ENCODE results near the gene CAV1. TPM values are rescaled to one million over a fixed set of nuclear protein-coding genes. Genes with fewer than 3 reads are reported as not detected.

The CAV1 gene
- total and polyA plus RNA-seq, 5 donors from 2014 or later, result 0.11 to 0.18 TPM; not detected in 3

DNA sequence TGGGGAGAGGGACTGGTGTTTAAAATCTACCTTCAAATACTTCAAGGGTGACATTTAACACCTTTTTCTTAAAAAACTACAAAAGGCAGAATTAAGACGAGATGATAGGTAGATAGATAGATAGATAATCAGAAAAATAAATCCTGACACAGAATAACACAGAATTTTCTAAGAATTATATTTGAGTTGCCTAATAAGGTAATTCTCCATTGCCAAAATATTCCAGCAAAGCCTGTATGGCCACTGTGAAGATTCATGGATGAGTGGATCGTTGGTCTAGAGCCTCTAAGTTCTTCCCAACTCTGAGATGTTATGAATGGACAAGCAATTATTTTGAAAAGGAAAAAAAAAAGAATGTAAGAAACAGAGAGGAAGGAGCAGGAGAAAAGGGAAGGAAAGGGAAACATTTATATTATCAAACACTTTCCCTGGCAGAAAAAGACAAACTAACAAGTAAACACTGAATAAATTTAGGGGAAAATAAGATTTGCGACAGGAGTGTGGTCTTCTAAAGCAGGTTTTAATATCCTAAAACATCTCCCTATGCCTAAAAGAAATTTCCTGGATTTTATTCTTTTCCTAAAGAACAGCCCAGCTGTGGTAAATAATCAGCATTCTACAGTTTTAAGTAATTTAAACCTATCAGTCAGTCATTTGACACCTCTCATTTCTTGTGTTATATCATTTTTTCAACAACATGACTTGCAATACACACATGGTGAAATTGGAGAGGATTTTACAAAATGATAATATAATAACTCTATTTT is 32.8 kb upstream of the CAV1 start:
- no peaks in the 10 kb centered on the region for H3K9me3 Mint-ChIP-seq
- H3K4me3 Mint-ChIP-seq, result no peak overlapping the region
- Histone ChIP-seq H3K4me1 (ENCODE audit: control insufficient read depth, insufficient read depth, low read length, poor library complexity, severe bottlenecking) (no peaks in the 10 kb centered on the region), H3K36me3 (ENCODE audit: control insufficient read depth, insufficient read depth, low read length) (no peaks in the 10 kb centered on the region), H3K4me3 (ENCODE audit: low read depth, low read length) (no peak overlapping the region), H3K27ac (ENCODE audit: insufficient read depth, low read length, poor library complexity, severe bottlenecking) (no peak overlapping the region), H3K9me3 (ENCODE audit: control insufficient read depth in 2 of 2, low read length in 2 of 2) (no peaks in the 10 kb centered on the region), H3K27me3 (ENCODE audit: control insufficient read depth, insufficient read depth, low read length) (peaks cover 7% of the 10 kb centered on the region)
- H3K4me1 Mint-ChIP-seq, result no peaks in the 10 kb centered on the region
- no peaks in the 10 kb centered on the region for H3K36me3 Mint-ChIP-seq
- H3K27me3 Mint-ChIP-seq, result peaks cover 39% of the 10 kb centered on the region
- DNase-seq (no peak), ATAC-seq (ENCODE audit: low read depth in 2 of 2) (no peak)
- H3K27ac Mint-ChIP-seq, result no peak overlapping the region

DNA sequence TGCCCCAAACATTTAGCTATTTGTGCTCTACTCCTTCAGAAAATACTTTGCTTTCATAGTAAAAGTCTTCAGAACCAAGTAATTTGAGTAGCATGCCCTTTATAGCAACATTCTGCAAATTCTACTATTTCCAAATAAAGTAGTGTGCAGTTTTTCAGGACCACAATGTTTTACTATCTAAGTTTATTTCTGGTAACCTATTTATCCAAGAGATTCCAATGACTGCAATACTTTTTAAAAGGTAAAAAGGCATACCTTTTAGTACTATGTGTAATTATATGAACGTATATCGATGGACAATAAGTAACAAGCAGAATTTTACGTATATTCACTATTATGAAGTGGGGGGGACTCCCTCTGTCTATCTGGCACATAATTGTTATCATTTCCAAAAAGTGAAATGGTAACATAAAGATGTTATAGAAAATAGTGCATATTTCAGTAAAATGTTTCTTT is 32.2 kb upstream of the CAV1 start:
- H3K36me3 ChIP-seq (ENCODE audit: control insufficient read depth, insufficient read depth, low read length), result no peaks in the 10 kb centered on the region
- H3K27me3 ChIP-seq (ENCODE audit: control insufficient read depth, insufficient read depth, low read length), result peaks cover 11% of the 10 kb centered on the region
- DNase-seq, result no peak
- ATAC-seq (ENCODE audit: low read depth in 2 of 2), result no peak
- H3K9me3 ChIP-seq (ENCODE audit: control insufficient read depth in 2 of 2, low read length in 2 of 2), result no peaks in the 10 kb centered on the region
- no peaks in the 10 kb centered on the region for H3K36me3 Mint-ChIP-seq
- no peak overlapping the region for H3K27ac ChIP-seq (ENCODE audit: insufficient read depth, low read length, poor library complexity, severe bottlenecking)
- peaks cover 39% of the 10 kb centered on the region for H3K27me3 Mint-ChIP-seq
- no peaks in the 10 kb centered on the region for H3K4me1 ChIP-seq (ENCODE audit: control insufficient read depth, insufficient read depth, low read length, poor library complexity, severe bottlenecking)
- no peak overlapping the region for H3K4me3 Mint-ChIP-seq
- no peak overlapping the region for H3K27ac Mint-ChIP-seq
- H3K9me3 Mint-ChIP-seq, result no peaks in the 10 kb centered on the region
- H3K4me1 Mint-ChIP-seq, result no peaks in the 10 kb centered on the region
- H3K4me3 ChIP-seq (ENCODE audit: low read depth, low read length), result no peak overlapping the region

DNA sequence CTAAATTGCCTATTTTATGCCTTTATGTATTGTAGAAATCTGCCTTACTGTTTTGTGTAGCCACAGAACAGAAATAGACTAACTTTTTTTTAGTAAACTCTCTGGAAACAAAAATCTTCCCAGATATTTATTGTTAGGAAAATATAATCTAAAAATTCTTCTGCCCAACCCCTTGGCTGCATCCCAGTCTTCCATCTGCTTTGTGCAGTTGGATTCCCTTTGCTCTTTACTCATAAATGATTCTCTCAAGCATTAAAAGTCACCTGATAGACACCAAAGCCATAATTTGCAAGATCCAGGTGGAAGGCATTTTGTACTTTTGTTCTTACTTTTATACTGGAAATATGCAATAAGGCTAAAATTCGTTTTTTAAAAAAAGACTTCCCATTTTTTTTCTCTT is 31.4 kb upstream of the CAV1 start:
- no peak overlapping the region for H3K27ac ChIP-seq (ENCODE audit: insufficient read depth, low read length, poor library complexity, severe bottlenecking)
- no peak for ATAC-seq (ENCODE audit: low read depth in 2 of 2)
- no peak overlapping the region for H3K4me3 Mint-ChIP-seq
- H3K36me3 ChIP-seq (ENCODE audit: control insufficient read depth, insufficient read depth, low read length), result no peaks in the 10 kb centered on the region
- H3K4me1 Mint-ChIP-seq, result peaks cover 0 to 3% (median 0%) of the 10 kb centered on the region in 4 donors
- no peaks in the 10 kb centered on the region for H3K9me3 Mint-ChIP-seq
- H3K4me1 ChIP-seq (ENCODE audit: control insufficient read depth, insufficient read depth, low read length, poor library complexity, severe bottlenecking), result no peaks in the 10 kb centered on the region
- no peak overlapping the region for H3K27ac Mint-ChIP-seq
- no peak for DNase-seq
- H3K36me3 Mint-ChIP-seq, result no peaks in the 10 kb centered on the region
- H3K9me3 ChIP-seq (ENCODE audit: control insufficient read depth in 2 of 2, low read length in 2 of 2), result no peaks in the 10 kb centered on the region
- peaks cover 47% of the 10 kb centered on the region for H3K27me3 Mint-ChIP-seq
- no peak overlapping the region for H3K4me3 ChIP-seq (ENCODE audit: low read depth, low read length)
- peaks cover 16% of the 10 kb centered on the region for H3K27me3 ChIP-seq (ENCODE audit: control insufficient read depth, insufficient read depth, low read length)

DNA sequence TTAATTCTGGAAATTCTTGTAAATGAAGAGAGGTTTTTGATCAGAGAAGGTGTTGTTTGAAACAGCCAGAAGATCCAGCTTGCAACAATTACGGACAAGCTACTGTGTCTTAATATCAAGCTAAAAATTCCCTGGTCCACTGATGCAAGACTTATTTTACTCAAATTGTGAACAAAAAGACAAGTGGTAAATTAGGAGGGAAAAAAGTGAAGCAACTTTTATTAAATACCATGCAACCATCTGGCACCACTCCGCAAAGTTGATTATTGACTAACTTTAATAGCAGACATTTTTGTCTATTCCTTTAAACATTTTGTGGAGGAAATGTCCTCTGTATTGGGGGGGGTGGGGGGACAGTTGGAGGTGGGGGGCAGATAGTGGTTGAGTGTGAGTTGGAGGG is 30.4 kb upstream of the CAV1 start:
- Mint-ChIP-seq H3K27ac (no peak overlapping the region), H3K27me3 (peaks cover 54% of the 10 kb centered on the region), H3K4me3 (no peak overlapping the region), H3K36me3 (no peaks in the 10 kb centered on the region), H3K4me1 (peaks cover 0 to 3% (median 0%) of the 10 kb centered on the region in 4 donors), H3K9me3 (no peaks in the 10 kb centered on the region)
- no peaks in the 10 kb centered on the region for H3K36me3 ChIP-seq (ENCODE audit: control insufficient read depth, insufficient read depth, low read length)
- no peaks in the 10 kb centered on the region for H3K9me3 ChIP-seq (ENCODE audit: control insufficient read depth in 2 of 2, low read length in 2 of 2)
- H3K27me3 ChIP-seq (ENCODE audit: control insufficient read depth, insufficient read depth, low read length), result peaks cover 21% of the 10 kb centered on the region
- no peak overlapping the region for H3K4me3 ChIP-seq (ENCODE audit: low read depth, low read length)
- no peak overlapping the region for H3K27ac ChIP-seq (ENCODE audit: insufficient read depth, low read length, poor library complexity, severe bottlenecking)
- DNase-seq (no peak), ATAC-seq (ENCODE audit: low read depth in 2 of 2) (no peak)
- H3K4me1 ChIP-seq (ENCODE audit: control insufficient read depth, insufficient read depth, low read length, poor library complexity, severe bottlenecking), result no peaks in the 10 kb centered on the region

DNA sequence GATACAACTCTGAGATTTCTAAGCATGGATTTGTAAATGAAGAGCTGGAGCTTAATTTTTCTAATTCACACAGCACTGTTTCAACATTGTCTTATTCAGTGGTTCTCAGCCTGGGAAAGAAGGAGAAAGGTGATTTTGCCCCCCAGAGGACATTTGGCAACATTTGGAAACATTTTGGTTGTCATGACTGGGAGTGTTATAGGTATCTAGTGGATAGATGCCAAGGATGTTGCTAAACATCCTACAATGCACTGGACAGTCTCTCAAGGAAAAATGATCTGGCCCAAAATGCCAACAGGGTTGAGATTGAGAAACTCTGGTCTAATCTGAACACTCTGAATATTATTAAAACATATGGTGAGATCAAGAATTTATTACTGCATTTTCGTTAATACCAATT is 29.1 kb upstream of the CAV1 start:
- peaks cover 0 to 4% (median 0%) of the 10 kb centered on the region in 7 donors for H3K9me3 Mint-ChIP-seq
- no peak overlapping the region for H3K27ac Mint-ChIP-seq
- H3K36me3 ChIP-seq (ENCODE audit: control insufficient read depth, insufficient read depth, low read length), result no peaks in the 10 kb centered on the region
- no peak overlapping the region for H3K4me3 Mint-ChIP-seq
- no peak overlapping the region for H3K27ac ChIP-seq (ENCODE audit: insufficient read depth, low read length, poor library complexity, severe bottlenecking)
- no peaks in the 10 kb centered on the region for H3K9me3 ChIP-seq (ENCODE audit: control insufficient read depth in 2 of 2, low read length in 2 of 2)
- H3K4me1 Mint-ChIP-seq, result peaks cover 0 to 9% (median 6%) of the 10 kb centered on the region in 4 donors
- no peak overlapping the region for H3K4me3 ChIP-seq (ENCODE audit: low read depth, low read length)
- DNase-seq (no peak), ATAC-seq (ENCODE audit: low read depth in 2 of 2) (no peak)
- peaks cover 27% of the 10 kb centered on the region for H3K27me3 ChIP-seq (ENCODE audit: control insufficient read depth, insufficient read depth, low read length)
- no peaks in the 10 kb centered on the region for H3K36me3 Mint-ChIP-seq
- peaks cover 59% of the 10 kb centered on the region for H3K27me3 Mint-ChIP-seq
- peaks cover 7% of the 10 kb centered on the region for H3K4me1 ChIP-seq (ENCODE audit: control insufficient read depth, insufficient read depth, low read length, poor library complexity, severe bottlenecking)

DNA sequence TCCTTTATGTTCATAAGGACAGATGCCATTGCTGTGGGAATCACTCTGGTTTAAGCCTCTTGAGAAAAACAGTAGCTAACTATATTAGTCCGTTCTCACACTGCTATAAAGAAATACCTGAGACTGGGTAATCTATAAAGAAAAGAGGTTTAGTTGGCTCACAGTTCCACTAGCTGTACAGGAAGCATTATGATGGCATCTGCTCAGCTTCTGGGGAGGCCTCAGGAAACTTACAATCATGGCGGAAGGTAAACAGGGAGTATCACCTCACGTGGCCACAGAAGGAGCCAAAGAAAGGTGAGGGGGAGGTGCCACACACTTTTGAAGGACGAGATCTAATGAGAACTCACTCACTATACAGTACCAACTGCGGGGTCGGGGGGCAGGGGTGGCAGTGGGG is 28.2 kb upstream of the CAV1 start:
- Mint-ChIP-seq H3K36me3 (no peaks in the 10 kb centered on the region), H3K9me3 (peaks cover 0 to 4% (median 0%) of the 10 kb centered on the region in 7 donors), H3K27me3 (peaks cover 60% of the 10 kb centered on the region), H3K4me1 (peaks cover 0 to 9% (median 7%) of the 10 kb centered on the region in 4 donors), H3K4me3 (no peak overlapping the region), H3K27ac (no peak overlapping the region)
- no peak overlapping the region for H3K4me3 ChIP-seq (ENCODE audit: low read depth, low read length)
- DNase-seq, result no peak
- no peaks in the 10 kb centered on the region for H3K9me3 ChIP-seq (ENCODE audit: control insufficient read depth in 2 of 2, low read length in 2 of 2)
- peaks cover 7% of the 10 kb centered on the region for H3K4me1 ChIP-seq (ENCODE audit: control insufficient read depth, insufficient read depth, low read length, poor library complexity, severe bottlenecking)
- ATAC-seq (ENCODE audit: low read depth in 2 of 2), result no peak
- H3K27me3 ChIP-seq (ENCODE audit: control insufficient read depth, insufficient read depth, low read length), result peaks cover 36% of the 10 kb centered on the region
- no peak overlapping the region for H3K27ac ChIP-seq (ENCODE audit: insufficient read depth, low read length, poor library complexity, severe bottlenecking)
- no peaks in the 10 kb centered on the region for H3K36me3 ChIP-seq (ENCODE audit: control insufficient read depth, insufficient read depth, low read length)

DNA sequence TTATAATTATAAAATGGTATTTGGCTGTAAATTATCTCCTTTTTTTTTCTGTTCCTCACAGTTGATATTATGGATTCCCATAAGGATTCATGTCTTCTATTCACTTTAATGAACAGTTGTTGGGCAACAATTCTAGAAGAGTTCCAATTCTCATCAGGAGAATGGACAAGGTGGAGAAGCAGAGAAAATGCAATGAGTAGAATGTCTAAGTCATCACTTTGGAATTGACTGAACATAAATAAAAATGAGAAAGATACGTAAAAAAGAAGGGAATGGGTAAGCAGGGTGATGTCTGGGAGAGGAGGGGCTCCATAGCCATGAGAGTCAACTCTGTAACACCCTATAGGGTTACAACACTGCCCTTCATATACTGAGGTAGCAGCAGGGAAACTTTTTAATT is 27.1 kb upstream of the CAV1 start:
- H3K27ac ChIP-seq (ENCODE audit: insufficient read depth, low read length, poor library complexity, severe bottlenecking), result no peak overlapping the region
- H3K4me1 ChIP-seq (ENCODE audit: control insufficient read depth, insufficient read depth, low read length, poor library complexity, severe bottlenecking), result peaks cover 7% of the 10 kb centered on the region
- peaks cover 44% of the 10 kb centered on the region for H3K27me3 ChIP-seq (ENCODE audit: control insufficient read depth, insufficient read depth, low read length)
- ATAC-seq (ENCODE audit: low read depth in 2 of 2) (no peak), DNase-seq (no peak)
- peaks cover 0 to 4% (median 0%) of the 10 kb centered on the region in 7 donors for H3K9me3 Mint-ChIP-seq
- no peaks in the 10 kb centered on the region for H3K36me3 Mint-ChIP-seq
- no peak overlapping the region for H3K4me3 ChIP-seq (ENCODE audit: low read depth, low read length)
- H3K27me3 Mint-ChIP-seq, result peaks cover 59% of the 10 kb centered on the region
- H3K9me3 ChIP-seq (ENCODE audit: control insufficient read depth in 2 of 2, low read length in 2 of 2), result no peaks in the 10 kb centered on the region
- H3K4me3 Mint-ChIP-seq, result peak overlapping the region in 2 of 4 donors; percentile 2 to 51
- no peak overlapping the region for H3K27ac Mint-ChIP-seq
- no peaks in the 10 kb centered on the region for H3K36me3 ChIP-seq (ENCODE audit: control insufficient read depth, insufficient read depth, low read length)
- peaks cover 0 to 9% (median 7%) of the 10 kb centered on the region in 4 donors for H3K4me1 Mint-ChIP-seq
